Activated T-helper 1 cell treated with anti-CD3 and anti-CD28 coated beads, Interleukin-2, amount 50 U/mL, for 16 hours (primary cell): ENCODE data around the gene PARK7.

Experiments used
- DNase-seq, 2 donors: peaks; one replicate each; pipeline ENCODE4 v3.0.0-alpha.2; 2020; ENCODE audit warnings: low read depth in 1 of 2, low spot score in 1 of 2

PARK7 gene

DNA sequence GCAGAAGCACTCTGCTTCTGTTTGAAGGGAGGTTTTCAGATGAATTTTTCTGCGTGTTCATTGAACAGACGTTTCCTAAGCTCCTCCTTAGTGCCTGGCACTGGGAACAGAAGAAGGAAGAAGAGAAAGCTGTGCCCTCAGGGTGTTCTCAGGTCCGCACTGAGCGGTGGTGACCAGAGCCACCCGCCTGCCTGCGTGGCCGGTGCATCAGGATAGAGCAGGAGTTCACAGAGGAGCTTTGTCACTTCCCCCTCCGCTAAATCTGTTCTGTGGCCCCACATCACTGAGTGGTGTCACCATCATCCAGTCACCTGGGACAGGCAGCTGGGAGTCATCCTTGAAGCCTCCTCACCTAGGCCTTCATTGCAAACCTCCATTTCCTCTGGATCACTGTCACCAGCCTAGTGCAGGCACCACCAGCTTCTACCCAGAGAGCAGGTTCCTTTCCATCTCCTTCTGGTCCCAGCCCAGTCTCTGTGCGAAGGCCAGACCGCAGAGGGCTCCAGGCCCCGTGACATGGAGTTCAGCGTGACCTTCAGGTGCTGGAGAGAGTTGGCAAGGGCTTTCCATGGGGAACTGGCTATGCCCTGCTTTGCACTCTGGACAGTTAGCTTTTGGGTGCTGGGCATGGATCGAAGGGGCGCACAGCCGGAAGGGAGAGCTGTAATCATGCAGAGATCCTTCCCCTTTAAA lies 21.7 kb downstream of the PARK7 start:
- no peak for DNase-seq

GRCh38 chr1:7984811-7985210 lies 23.3 kb downstream of the PARK7 start:
- no peak for DNase-seq

DNA sequence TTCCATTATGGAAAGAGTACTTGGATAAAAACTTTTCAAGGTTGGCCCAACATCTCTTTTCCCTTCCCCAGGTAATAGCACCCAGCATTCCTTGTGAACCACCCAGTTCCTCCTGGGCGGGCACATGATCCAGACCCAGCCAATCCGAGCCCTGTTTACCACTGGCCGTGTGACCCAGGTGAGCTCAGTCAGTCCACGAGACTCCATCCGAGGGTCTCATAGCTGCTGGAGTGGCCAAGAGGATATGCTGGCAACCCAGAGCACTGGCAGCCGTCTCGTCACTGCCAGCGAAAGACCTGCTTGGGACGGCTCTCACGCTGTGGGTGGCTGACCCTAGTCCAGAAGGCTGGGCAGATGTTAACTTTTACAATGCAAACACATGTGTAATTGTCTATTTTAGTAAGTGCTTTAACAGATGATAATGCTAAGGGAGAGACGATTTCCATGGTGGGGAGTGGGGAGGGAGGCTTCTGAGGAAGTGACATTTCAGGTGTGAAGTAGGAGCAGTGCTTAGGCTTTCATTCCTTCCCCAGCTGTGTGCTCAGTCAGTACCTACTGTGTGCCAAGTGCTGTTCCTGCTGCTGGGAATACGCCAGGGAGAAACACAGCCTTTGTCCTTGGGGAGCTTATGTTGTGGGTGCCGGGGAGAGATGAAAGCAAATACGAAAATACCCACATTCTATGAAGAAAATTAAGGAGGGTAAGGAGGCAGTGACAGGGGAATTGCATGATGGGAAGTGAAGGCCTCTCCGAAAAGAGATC lies 24.5 kb downstream of the PARK7 start:
- no peak for DNase-seq

GRCh38 chr1:7987528-7987927 lies 26.0 kb downstream of the PARK7 start:
- DNase-seq: no peak

DNA sequence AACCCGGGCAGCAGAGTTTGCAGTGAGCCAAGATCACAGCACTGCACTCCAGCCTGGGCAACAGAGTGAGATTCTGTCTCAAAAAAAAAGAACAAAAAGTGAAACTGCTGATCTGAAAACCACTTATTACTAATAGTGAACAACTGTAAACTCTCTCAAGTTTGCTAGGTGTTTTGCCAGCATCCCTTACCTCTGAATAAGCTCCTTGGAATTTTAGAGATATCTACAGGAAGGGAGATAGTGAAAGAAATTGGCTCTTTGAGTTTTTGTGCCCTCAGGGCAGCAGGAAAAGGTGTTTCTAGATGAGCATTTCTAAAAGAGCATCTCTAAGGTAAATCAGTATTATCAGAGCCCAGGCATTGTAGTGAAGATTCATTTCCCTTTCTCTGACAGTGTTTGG lies 27.1 kb downstream of the PARK7 start:
- DNase-seq: no peak

- no peak for DNase-seq
These were observed 28.4 kb downstream of the PARK7 start for GRCh38 chr1:7989762-7990428.

DNA sequence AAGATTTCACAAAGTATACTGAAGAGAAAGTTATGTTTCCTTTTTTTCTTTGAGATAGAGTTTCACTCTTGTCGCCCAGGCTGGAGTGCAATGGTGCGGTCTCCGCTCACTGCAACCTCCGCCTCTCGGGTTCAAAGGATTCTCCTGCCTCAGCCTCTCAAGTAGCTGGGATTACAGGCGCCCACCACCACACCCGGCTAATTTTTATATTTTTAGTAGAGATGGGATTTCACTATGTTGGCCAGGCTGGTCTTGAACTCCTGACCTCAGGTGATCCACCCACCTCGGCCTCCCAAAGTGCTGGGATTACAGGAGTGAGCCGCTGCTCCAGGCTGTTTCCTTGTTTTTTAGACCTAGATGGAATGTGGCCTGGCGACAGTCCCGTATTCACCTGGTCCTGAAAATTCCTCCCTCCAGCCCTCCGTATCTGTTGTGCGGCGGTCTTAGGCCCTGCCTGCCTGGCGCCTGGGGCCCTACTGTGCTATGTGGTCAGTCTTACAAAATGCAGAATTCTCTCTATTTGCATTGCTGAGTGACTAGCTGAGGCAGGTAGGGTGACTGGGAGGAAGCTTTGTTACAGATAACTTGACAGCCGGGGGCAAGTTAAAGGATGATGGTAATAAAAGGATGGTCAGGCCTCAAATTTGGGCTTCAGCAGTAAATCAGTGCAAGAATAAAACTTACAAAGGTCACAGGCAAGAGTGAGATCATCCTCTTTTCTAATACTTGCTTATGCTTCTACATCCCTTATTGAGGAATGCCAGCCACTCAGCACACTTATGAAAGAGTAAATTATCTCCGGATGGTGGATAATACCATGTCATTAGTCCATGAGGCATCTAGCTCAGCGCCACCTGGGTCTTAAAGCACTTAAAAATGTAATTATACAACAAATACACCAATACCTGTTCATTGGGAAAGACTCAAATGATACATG lies 30.3 kb downstream of the PARK7 start:
- DNase-seq: no peak

- DNase-seq: no peak
These were observed 31.4 kb downstream of the PARK7 start for GRCh38 chr1:7992885-7993284.

- DNase-seq: no peak
These were observed 32.3 kb downstream of the PARK7 start for GRCh38 chr1:7993593-7994479.

DNA sequence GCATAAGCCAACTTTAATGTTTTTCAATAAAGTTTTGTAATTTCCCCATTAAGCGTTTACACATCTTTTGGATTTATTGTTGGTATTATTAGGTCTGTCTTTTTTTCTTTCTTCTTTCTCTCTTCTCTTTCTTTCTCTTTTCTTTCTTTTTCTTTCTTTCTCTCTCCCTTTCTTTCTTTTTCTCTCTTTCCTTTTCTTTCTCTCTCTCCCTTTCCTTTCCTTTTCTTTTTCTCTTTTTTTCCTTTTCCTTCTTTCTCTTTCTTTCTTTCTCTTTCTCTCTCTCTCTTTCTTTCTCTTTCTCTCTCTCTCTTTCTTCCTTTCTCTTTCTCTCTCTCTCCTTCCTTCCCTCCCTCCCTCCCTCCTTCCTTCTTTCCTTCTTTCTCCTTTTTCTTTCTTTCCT lies 33.3 kb downstream of the PARK7 start:
- DNase-seq: no peak

DNA sequence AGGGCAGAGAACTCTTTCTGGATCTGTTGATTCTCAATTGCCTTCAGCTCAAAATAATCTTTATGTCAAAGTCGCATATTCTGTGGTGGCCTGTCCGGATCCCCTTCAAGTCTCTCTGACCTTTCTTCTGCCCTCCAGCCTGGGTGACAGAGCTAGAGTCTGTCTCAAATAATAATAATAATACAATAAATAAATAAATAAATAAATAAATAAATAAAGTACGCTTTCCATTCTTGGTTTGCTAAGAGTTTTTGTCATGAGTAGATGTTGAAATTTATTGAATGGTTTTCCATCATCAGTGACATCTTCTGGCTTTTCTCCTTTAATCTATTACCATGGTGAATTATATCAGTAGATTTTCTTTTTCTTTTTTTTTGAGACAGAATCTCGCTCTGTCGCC lies 33.9 kb downstream of the PARK7 start:
- no peak for DNase-seq

- DNase-seq: no peak
These were observed 40.9 kb downstream of the PARK7 start for GRCh38 chr1:8002329-8002910.

- DNase-seq: no peak
These were observed 41.4 kb downstream of the PARK7 start for GRCh38 chr1:8002921-8003320.

- DNase-seq: no peak
These were observed 42.1 kb downstream of the PARK7 start for GRCh38 chr1:8003438-8004112.

- no peak for DNase-seq
These were observed 42.7 kb downstream of the PARK7 start for GRCh38 chr1:8004113-8004802.

DNA sequence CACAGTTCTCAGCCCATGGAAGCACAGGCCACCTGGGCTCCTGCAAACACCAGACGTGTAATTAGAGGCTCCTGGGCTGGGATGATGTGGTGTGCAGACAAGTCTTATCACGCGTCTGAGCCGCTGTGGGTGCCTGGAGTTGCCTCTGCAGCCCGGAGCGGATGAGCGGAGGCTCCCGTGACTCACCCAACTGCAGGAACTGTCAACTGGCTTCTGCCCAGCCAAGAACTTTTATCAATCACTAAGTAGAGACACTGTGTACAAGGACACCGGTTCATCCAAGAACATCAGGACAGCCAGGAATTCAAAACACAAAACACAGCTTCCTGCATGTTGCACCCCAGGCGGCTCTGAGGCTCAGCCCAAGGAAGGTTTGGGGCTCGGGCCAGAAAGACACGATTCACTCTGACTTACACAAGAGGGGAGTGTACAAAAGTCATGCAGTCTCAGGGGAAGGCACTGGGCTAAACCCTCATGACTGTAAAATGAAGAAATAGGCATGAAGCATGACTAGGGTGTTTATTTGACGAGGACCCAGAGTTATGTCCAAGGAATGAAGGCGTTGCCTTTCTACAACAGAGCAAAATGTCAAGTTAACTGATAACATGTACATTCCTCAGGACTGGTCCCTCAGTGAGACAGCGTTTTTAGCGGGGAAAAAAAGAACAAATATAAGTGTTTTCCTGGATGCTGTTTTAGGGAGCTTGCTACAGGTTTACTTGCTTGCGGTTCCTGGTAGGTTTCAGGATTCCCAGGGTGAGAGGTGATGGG lies 43.5 kb downstream of the PARK7 start:
- no peak for DNase-seq

GRCh38 chr1:8006037-8006963 lies 44.8 kb downstream of the PARK7 start:
- DNase-seq: no peak
